K562 (cell line): Measurements from ENCODE around the gene MFAP1. TPM values are rescaled to one million over a fixed set of nuclear protein-coding genes. Genes with fewer than 3 reads are reported as not detected.

Source experiments
- ARID1B ChIP-seq: fragments of 450-650 bp; IDR thresholded peaks from 2 replicates; pipeline ENCODE4 v1.6.1; 2016; ENCODE audit warnings: antibody characterized with exemption, mild to moderate bottlenecking, inconsistent platforms
- CEBPG ChIP-seq, 3 experiments: fragments of 200-800 bp in 1 of 3; sonication (Bioruptor generic) in 1 of 3; sonication (generic) in 1 of 3; formaldehyde crosslinking in 1 of 3; IDR thresholded peaks in 2 of 3; conservative IDR thresholded peaks in 1 of 3; 2 replicates each; pipeline versions ENCODE4 v1.6.1 to v1.8.0; 2016 to 2022; ENCODE audit warnings: missing compliant biosample characterization in 2 of 3, missing genetic modification characterization in 2 of 3, mild to moderate bottlenecking in 1 of 3, missing genetic modification reagents in 1 of 3
- CUX1 ChIP-seq: fragments of 200-800 bp; sonication (Bioruptor generic); IDR thresholded peaks from 2 replicates; pipeline ENCODE4 v1.6.1; 2016; ENCODE audit warnings: missing genetic modification characterization, missing compliant biosample characterization
- CXXC5 ChIP-seq: fragments of 250-450 bp; sonication (Bioruptor Pico); IDR thresholded peaks from 2 replicates; pipeline ENCODE4 v1.8.0; 2022; ENCODE audit warnings: inconsistent platforms, mild to moderate bottlenecking, moderate library complexity
- DNMT1 ChIP-seq: fragments of 450-650 bp; IDR thresholded peaks from 2 replicates; pipeline ENCODE4 v1.6.1; 2016; ENCODE audit warnings: antibody characterized with exemption, mild to moderate bottlenecking
- FOXP1 ChIP-seq: sonication (generic); formaldehyde crosslinking; IDR thresholded peaks from 2 replicates; pipeline ENCODE4 v1.8.0; 2022; ENCODE audit warnings: mild to moderate bottlenecking, missing genetic modification reagents
- HBP1 ChIP-seq: fragments of 450-650 bp; formaldehyde crosslinking; IDR thresholded peaks from 2 replicates; pipeline ENCODE4 v1.4.0; 2022; ENCODE audit warnings: missing genetic modification characterization
- HMBOX1 ChIP-seq: sonication (generic); IDR thresholded peaks from 2 replicates; pipeline ENCODE4 v1.6.1; 2016
- HNRNPUL1 ChIP-seq: fragments of 200-400 bp; formaldehyde crosslinking; IDR thresholded peaks from 2 replicates; pipeline ENCODE4 v1.6.1; 2017; ENCODE audit warnings: low read length
- LCOR ChIP-seq: sonication (generic); formaldehyde crosslinking; IDR thresholded peaks from 2 replicates; pipeline ENCODE4 v1.8.0; 2022; ENCODE audit warnings: mild to moderate bottlenecking, missing genetic modification reagents
- PKNOX1 ChIP-seq: fragments of 450-650 bp; IDR thresholded peaks from 2 replicates; pipeline ENCODE4 v1.6.1; 2016
- RREB1 ChIP-seq: fragments of 250-450 bp; sonication (Bioruptor Pico); IDR thresholded peaks from 2 replicates; pipeline ENCODE4 v1.4.0; 2020
- SAFB2 ChIP-seq: fragments of 200-400 bp; formaldehyde crosslinking; IDR thresholded peaks from 2 replicates; pipeline ENCODE4 v1.6.1; 2018; ENCODE audit warnings: borderline replicate concordance, low read length, low read depth, moderate library complexity; ENCODE audit not compliant: severe bottlenecking
- ZNF57 ChIP-seq: fragments of 450-650 bp; formaldehyde crosslinking; IDR thresholded peaks from 2 replicates; pipeline ENCODE4 v1.4.0; 2020; ENCODE audit warnings: mild to moderate bottlenecking, moderate library complexity
- polyA plus RNA-seq, 8 experiments: library from polyadenylated mRNA; depleted of rRNA in 4 of 8; stranded (reverse) in 5 of 8; unstranded in 3 of 8; fragments of >200 nt; fragmentation: Nextera tagmentation in 2 of 8; fragmentation: Illumina TruSeq in 1 of 8; extraction: Ambion mirVana in 2 of 8; extraction: Trizol in 1 of 8; gene quantifications; 2 replicates each; pipeline versions ENCODE4 v1.2.1 to v1.2.3, GENCODE V29; 2011 to 2014; ENCODE audit warnings: inconsistent platforms in 1 of 8, missing spikeins in 1 of 8
- total RNA-seq, 7 experiments: library from RNA; depleted of rRNA in 6 of 7; stranded (reverse); fragments of >200 nt in 6 of 7; fragmentation: Illumina TruSeq in 2 of 7; extraction: Trizol in 2 of 7; gene quantifications; 2 replicates each; pipeline versions ENCODE4 v1.2.1 to v1.2.3, GENCODE V29; 2011 to 2021; ENCODE audit warnings: low replicate concordance in 1 of 7

Gene MFAP1
- total and polyA plus RNA-seq, 9 of the 15 experiments (the other 6 are each of a cell fraction or from before 2014, with no cell fraction given) = 34.9 to 64.1 (median 48.2) TPM

- TF ChIP-seq HMBOX1 = no peak
- TF ChIP-seq LCOR (CRISPR knock-in tag) = no peak
- no peak for TF ChIP-seq FOXP1 (CRISPR knock-in tag)
- no peak for TF ChIP-seq DNMT1
- TF ChIP-seq SAFB2 = no peak
- TF ChIP-seq PKNOX1 = no peak
- TF ChIP-seq HNRNPUL1 = no peak
- TF ChIP-seq CXXC5 (CRISPR knock-in tag) = no peak
- TF ChIP-seq ZNF57 (CRISPR knock-in tag) = no peak
- no peak for TF ChIP-seq CUX1 (CRISPR knock-in tag)
- no peak for TF ChIP-seq ARID1B
- TF ChIP-seq RREB1 (CRISPR knock-in tag) = no peak
- TF ChIP-seq CEBPG (CRISPR knock-in tag; IDR thresholded peaks at IDR 0.05) = 0 out of 2 replicates have a peak, but pooled peaks have one; percentile 4
- TF ChIP-seq CEBPG (tag; conservative IDR thresholded peaks at IDR 0.05 in 1 of 2, IDR thresholded peaks at IDR 0.05 in 1 of 2) = no peak
- no peak for TF ChIP-seq HBP1
Measured at GRCh38 chr15:43799945-43800285, 24.6 kb downstream of the MFAP1 start, which contains the start of gene SERINC4 (continued).
